Gastroesophageal sphincter (tissue), 3 donors: ENCODE data around the gene ZNF487.
"Not testable (repeated sequence)": the region's sequence is repeated elsewhere in the genome, so short reads cannot be mapped to it uniquely, and the experiment has no call there.

ENCODE experiments used
- EP300 ChIP-seq: sonication (generic); formaldehyde crosslinking; IDR thresholded peaks from one replicate; pipeline ENCODE4 v1.6.1; 2017; ENCODE audit warnings: antibody characterized with exemption, mild to moderate bottlenecking
- TF ChIP-seq, protein P1 (sequence below), 4 experiments: fragments of 200-600 bp in 2 of 4; fragments of 450-650 bp in 2 of 4; sonication (generic) in 1 of 4; IDR thresholded peaks; one replicate each; pipeline ENCODE4 v1.5.1; 2017 to 2019; ENCODE audit warnings: antibody characterized with exemption in 4 of 4, mild to moderate bottlenecking in 2 of 4, moderate library complexity in 2 of 4

DNA sequence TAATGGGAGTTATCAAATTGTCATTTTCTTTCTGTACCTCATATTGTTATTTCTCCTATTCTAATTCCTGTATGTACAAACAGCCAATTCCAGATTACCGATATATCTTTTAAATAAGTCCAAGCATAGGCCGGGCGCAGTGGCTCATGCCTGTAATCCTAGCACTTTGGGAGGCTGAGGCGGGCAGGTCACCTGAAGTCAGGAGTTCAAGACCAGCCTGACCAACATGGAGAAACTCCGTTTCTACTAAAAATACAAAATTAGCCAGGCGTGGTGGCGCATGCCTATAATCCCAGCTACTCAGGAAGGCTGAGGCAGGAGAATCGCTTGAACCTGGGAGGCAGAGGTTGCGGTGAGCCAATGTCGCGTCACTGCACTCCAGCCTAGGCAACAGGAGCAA is 43.7 kb upstream of the ZNF487 start:
- TF ChIP-seq, protein P1, sequence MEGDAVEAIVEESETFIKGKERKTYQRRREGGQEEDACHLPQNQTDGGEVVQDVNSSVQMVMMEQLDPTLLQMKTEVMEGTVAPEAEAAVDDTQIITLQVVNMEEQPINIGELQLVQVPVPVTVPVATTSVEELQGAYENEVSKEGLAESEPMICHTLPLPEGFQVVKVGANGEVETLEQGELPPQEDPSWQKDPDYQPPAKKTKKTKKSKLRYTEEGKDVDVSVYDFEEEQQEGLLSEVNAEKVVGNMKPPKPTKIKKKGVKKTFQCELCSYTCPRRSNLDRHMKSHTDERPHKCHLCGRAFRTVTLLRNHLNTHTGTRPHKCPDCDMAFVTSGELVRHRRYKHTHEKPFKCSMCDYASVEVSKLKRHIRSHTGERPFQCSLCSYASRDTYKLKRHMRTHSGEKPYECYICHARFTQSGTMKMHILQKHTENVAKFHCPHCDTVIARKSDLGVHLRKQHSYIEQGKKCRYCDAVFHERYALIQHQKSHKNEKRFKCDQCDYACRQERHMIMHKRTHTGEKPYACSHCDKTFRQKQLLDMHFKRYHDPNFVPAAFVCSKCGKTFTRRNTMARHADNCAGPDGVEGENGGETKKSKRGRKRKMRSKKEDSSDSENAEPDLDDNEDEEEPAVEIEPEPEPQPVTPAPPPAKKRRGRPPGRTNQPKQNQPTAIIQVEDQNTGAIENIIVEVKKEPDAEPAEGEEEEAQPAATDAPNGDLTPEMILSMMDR (IDR thresholded peaks at IDR 0.05), result not testable (repeated sequence)
- TF ChIP-seq EP300, result not testable (repeated sequence)
